ENCODE measurements around the gene ARL13B. TPM values are rescaled to one million over a fixed set of nuclear protein-coding genes. Genes with fewer than 3 reads are reported as not detected.
"Not testable (repeated sequence)": the region's sequence is repeated elsewhere in the genome, so short reads cannot be mapped to it uniquely, and the experiment has no call there.

Gene ARL13B
- total RNA-seq, 2 donors from 2014 or later: 6.4 to 10.7 TPM

- 46% methylated on average over 4 of the region's 4 CpGs for WGBS
- H3K27me3 ChIP-seq (replicated peaks; ENCODE audit: insufficient read depth): no peaks in the 10 kb centered on the region
- intact Hi-C loops (cut with DNase I): loop anchor here (5.0 kb wide), 1 partner anchor 67 kb away; no protein-coding TSS in a partner anchor
- H3K4me3 ChIP-seq: no peak overlapping the region
- DNase-seq (ENCODE audit: low spot score): no peak
- no peaks in the 10 kb centered on the region for H3K4me1 ChIP-seq (replicated peaks)
- H3K27ac ChIP-seq: no peak overlapping the region
- TF ChIP-seq POLR2AphosphoS5 (IDR thresholded peaks at IDR 0.05): no peak
- TF ChIP-seq CTCF (IDR thresholded peaks at IDR 0.05): peak; percentile 37 to 56 (median 52)
- peaks cover 0 to 4% of the 10 kb centered on the region in 2 donors for H3K36me3 ChIP-seq
- H3K9me3 ChIP-seq: no peaks in the 10 kb centered on the region
Observed at GRCh38 chr3:94069194-94069813, 89.3 kb downstream of the ARL13B start.

GRCh38 chr3:94070341-94070911, 90.5 kb downstream of the ARL13B start:
- H3K36me3 ChIP-seq: peaks cover 0 to 4% of the 10 kb centered on the region in 2 donors
- TF ChIP-seq CTCF (IDR thresholded peaks at IDR 0.05) (no peak), POLR2A (IDR thresholded peaks at IDR 0.05) (no peak), POLR2AphosphoS5 (IDR thresholded peaks at IDR 0.05) (no peak)
- no peak for DNase-seq (ENCODE audit: low spot score)
- WGBS: 94% methylated on average over 6 of the region's 6 CpGs
- H3K27me3 ChIP-seq (replicated peaks; ENCODE audit: insufficient read depth): no peaks in the 10 kb centered on the region
- H3K4me1 ChIP-seq (replicated peaks): no peaks in the 10 kb centered on the region
- no peak overlapping the region for H3K27ac ChIP-seq
- intact Hi-C loops (cut with DNase I): no loop called here
- no peaks in the 10 kb centered on the region for H3K9me3 ChIP-seq
- no peak overlapping the region for H3K4me3 ChIP-seq

GRCh38 chr3:94071713-94072284, 91.8 kb downstream of the ARL13B start:
- Histone ChIP-seq H3K27ac (no peak overlapping the region), H3K4me3 (no peak overlapping the region), H3K36me3 (peaks cover 0 to 4% of the 10 kb centered on the region in 2 donors), H3K27me3 (replicated peaks; ENCODE audit: insufficient read depth) (no peaks in the 10 kb centered on the region), H3K4me1 (replicated peaks) (no peaks in the 10 kb centered on the region), H3K9me3 (no peaks in the 10 kb centered on the region)
- intact Hi-C loops (cut with DNase I): no loop called here
- WGBS: 95% methylated on average over 4 of the region's 4 CpGs
- TF ChIP-seq CTCF (IDR thresholded peaks at IDR 0.05) (no peak), POLR2A (IDR thresholded peaks at IDR 0.05) (no peak), POLR2AphosphoS5 (IDR thresholded peaks at IDR 0.05) (no peak)
- no peak for DNase-seq (ENCODE audit: low spot score)

- Histone ChIP-seq H3K4me3 (no peak overlapping the region), H3K27me3 (replicated peaks; ENCODE audit: insufficient read depth) (no peaks in the 10 kb centered on the region), H3K36me3 (no peaks in the 10 kb centered on the region), H3K27ac (no peak overlapping the region), H3K4me1 (replicated peaks) (no peaks in the 10 kb centered on the region), H3K9me3 (no peaks in the 10 kb centered on the region)
- WGBS: 94% methylated on average over 3 of the region's 3 CpGs
- TF ChIP-seq POLR2A (IDR thresholded peaks at IDR 0.05) (no peak), POLR2AphosphoS5 (IDR thresholded peaks at IDR 0.05) (no peak)
- intact Hi-C loops (cut with DNase I): no loop called here
- no peak for DNase-seq (ENCODE audit: low spot score)
Observed at GRCh38 chr3:94076055-94076454, 96.1 kb downstream of the ARL13B start.

GRCh38 chr3:94080552-94080951, 100.6 kb downstream of the ARL13B start:
- H3K4me1 ChIP-seq (replicated peaks); H3K4me3 ChIP-seq; H3K27me3 ChIP-seq (replicated peaks; ENCODE audit: insufficient read depth); H3K9me3 ChIP-seq; H3K27ac ChIP-seq; intact Hi-C loops (cut with DNase I); DNase-seq (ENCODE audit: low spot score); H3K36me3 ChIP-seq: not testable (repeated sequence)
- WGBS: 86% methylated on average over 5 of the region's 5 CpGs

GRCh38 chr3:94081884-94082283, 101.9 kb downstream of the ARL13B start:
- Histone ChIP-seq H3K36me3 (no peaks in the 10 kb centered on the region), H3K27ac (no peak overlapping the region), H3K9me3 (no peaks in the 10 kb centered on the region), H3K27me3 (replicated peaks; ENCODE audit: insufficient read depth) (no peaks in the 10 kb centered on the region), H3K4me3 (no peak overlapping the region), H3K4me1 (replicated peaks) (no peaks in the 10 kb centered on the region)
- 82% methylated on average over 5 of the region's 5 CpGs for WGBS
- TF ChIP-seq POLR2AphosphoS5 (IDR thresholded peaks at IDR 0.05) (no peak), POLR2A (IDR thresholded peaks at IDR 0.05) (no peak), CTCF (IDR thresholded peaks at IDR 0.05) (no peak)
- no peak for DNase-seq (ENCODE audit: low spot score)
- intact Hi-C loops (cut with DNase I): no loop called here

Measured in prostate gland (tissue), 2 donors.